Liver (tissue), 9 donors: ENCODE measurements around the gene DLL4. TPM values are rescaled to one million over a fixed set of nuclear protein-coding genes. Genes with fewer than 3 reads are reported as not detected.

ENCODE experiments used
- DNase-seq: peaks from one replicate; pipeline ENCODE4 v3.0.0-alpha.2; 2017; ENCODE audit warnings: low spot score
- H3K27ac ChIP-seq, 2 donors: one replicate each; pipeline ENCODE4 v1.7.0; 2013; ENCODE audit warnings: inconsistent platforms in 2 of 2, low read length in 2 of 2, control low read depth in 1 of 2, low read depth in 1 of 2, mild to moderate bottlenecking in 1 of 2
- H3K27me3 ChIP-seq, 4 donors: one replicate each; pipeline versions ENCODE4 v1.6.1 to v1.7.0; 2013; ENCODE audit warnings: low read length in 3 of 4, inconsistent platforms in 1 of 4, mild to moderate bottlenecking in 1 of 4, moderate library complexity in 1 of 4; ENCODE audit not compliant: control insufficient read depth in 4 of 4, insufficient read depth in 4 of 4
- H3K36me3 ChIP-seq, 4 donors: one replicate each; pipeline versions ENCODE4 v1.6.1 to v1.7.0; 2013; ENCODE audit warnings: low read length in 3 of 4, mild to moderate bottlenecking in 3 of 4, low read depth in 1 of 4, moderate library complexity in 1 of 4; ENCODE audit not compliant: control insufficient read depth in 4 of 4, insufficient read depth in 3 of 4
- H3K4me1 ChIP-seq, 4 donors: one replicate each; pipeline versions ENCODE4 v1.6.1 to v1.7.0; 2013; ENCODE audit warnings: low read length in 3 of 4, mild to moderate bottlenecking in 3 of 4, moderate library complexity in 1 of 4; ENCODE audit not compliant: control insufficient read depth in 4 of 4, insufficient read depth in 4 of 4
- H3K4me3 ChIP-seq, 3 donors: one replicate each; pipeline versions ENCODE4 v1.6.1 to v1.7.0; 2013; ENCODE audit warnings: low read length in 3 of 3, control low read depth in 1 of 3, low read depth in 1 of 3, mild to moderate bottlenecking in 1 of 3
- H3K9ac ChIP-seq, 2 donors: one replicate each; pipeline ENCODE4 v1.7.0; 2013; ENCODE audit warnings: low read length in 2 of 2, mild to moderate bottlenecking in 2 of 2, moderate library complexity in 2 of 2, control low read depth in 1 of 2, low read depth in 1 of 2
- H3K9me3 ChIP-seq, 4 donors: one replicate each; pipeline versions ENCODE4 v1.6.1 to v1.7.0; 2013; ENCODE audit warnings: low read length in 3 of 4; ENCODE audit not compliant: control insufficient read depth in 4 of 4
- ATF3 ChIP-seq: IDR thresholded peaks from 2 replicates; pipeline ENCODE4 v1.6.1; 2016; ENCODE audit warnings: antibody characterized with exemption
- FOXA2 ChIP-seq: IDR thresholded peaks from 2 replicates; pipeline ENCODE4 v1.6.1; 2016; ENCODE audit warnings: antibody characterized with exemption
- GABPA ChIP-seq, 2 donors: IDR thresholded peaks in 1 of 2; conservative IDR thresholded peaks in 1 of 2; 2 replicates each; pipeline ENCODE4 v1.6.1; 2016; ENCODE audit warnings: antibody characterized with exemption in 2 of 2, mild to moderate bottlenecking in 1 of 2, moderate library complexity in 1 of 2
- HNF4A ChIP-seq, 2 donors: conservative IDR thresholded peaks; 2 replicates each; pipeline ENCODE4 v1.6.1; 2016; ENCODE audit warnings: antibody characterized with exemption in 2 of 2, mild to moderate bottlenecking in 2 of 2
- JUND ChIP-seq, 2 donors: IDR thresholded peaks; 2 replicates each; pipeline ENCODE4 v1.6.1; 2016; ENCODE audit warnings: antibody characterized with exemption in 2 of 2
- MAX ChIP-seq: IDR thresholded peaks from 2 replicates; pipeline ENCODE4 v1.6.1; 2016; ENCODE audit warnings: antibody characterized with exemption
- REST ChIP-seq: IDR thresholded peaks from 2 replicates; pipeline ENCODE4 v1.6.1; 2016; ENCODE audit warnings: antibody characterized with exemption, mild to moderate bottlenecking
- RXRA ChIP-seq, 2 donors: IDR thresholded peaks; 2 replicates each; pipeline ENCODE4 v1.6.1; 2017 to 2018; ENCODE audit warnings: antibody characterized with exemption in 2 of 2, mild to moderate bottlenecking in 1 of 2
- ZBTB33 ChIP-seq: IDR thresholded peaks from 2 replicates; pipeline ENCODE4 v1.6.1; 2016; ENCODE audit warnings: antibody characterized with exemption
- WGBS: extraction: QIAGEN DNeasy Blood & Tissue Kit; methylation state at CpG from one replicate; pipeline ENCODE4 v1.1.7; 2013; 5-methylcytosine and 5-hydroxymethylcytosine counted together
- polyA plus RNA-seq, 2 donors: library from polyadenylated mRNA; stranded (reverse) in 1 of 2; unstranded in 1 of 2; fragments of 200-250 nt in 1 of 2; fragments of >200 nt in 1 of 2; fragmentation: Nextera tagmentation in 1 of 2; extraction: Ambion mirVana in 1 of 2; gene quantifications; one replicate each; pipeline versions ENCODE4 v1.2.1 to v1.2.3, GENCODE V29; 2013 to 2015
- total RNA-seq, 2 donors: library from RNA; depleted of rRNA; stranded (reverse); fragments of >200 nt; gene quantifications; one replicate each; pipeline ENCODE4 v1.2.3, GENCODE V29; 2014
- donor health status: healthy.
- donor health status: healthy.
- donor health status: healthy.
- donor health status: healthy.
- donor health status: healthy.

DLL4 gene
- total and polyA plus RNA-seq, 4 donors = 2.1 to 3.8 (median 3.0) TPM

- H3K36me3 ChIP-seq = no peaks in the 10 kb centered on the region
- H3K27ac ChIP-seq = no peak overlapping the region
- H3K4me1 ChIP-seq = peaks cover 10 to 26% (median 18%) of the 10 kb centered on the region in 4 donors
- DNase-seq = no peak
- H3K4me3 ChIP-seq = no peak overlapping the region
- WGBS = 91% methylated on average over 9 of the region's 9 CpGs
- H3K9me3 ChIP-seq = no peaks in the 10 kb centered on the region
- H3K9ac ChIP-seq = no peak overlapping the region
- peaks cover 0 to 2% (median under 1%) of the 10 kb centered on the region in 4 donors for H3K27me3 ChIP-seq
- TF ChIP-seq FOXA2 = no peak
These were observed 5.6 kb upstream of the DLL4 start for GRCh38 chr15:40923551-40923950.

GRCh38 chr15:40925495-40925862 is 3.7 kb upstream of the DLL4 start:
- H3K4me3 ChIP-seq = no peak overlapping the region

More at GRCh38 chr15:40925495-40925862, 3.7 kb upstream of the DLL4 start:
- no peaks in the 10 kb centered on the region for H3K36me3 ChIP-seq
- no peak for TF ChIP-seq MAX
- TF ChIP-seq ZBTB33 = no peak
- TF ChIP-seq HNF4A (conservative IDR thresholded peaks at IDR 0.05) = no peak
- TF ChIP-seq JUND (IDR thresholded peaks at IDR 0.05) = no peak
- TF ChIP-seq GABPA (IDR thresholded peaks at IDR 0.05 in 1 of 2, conservative IDR thresholded peaks at IDR 0.05 in 1 of 2) = no peak
- TF ChIP-seq RXRA (IDR thresholded peaks at IDR 0.05) = no peak
- TF ChIP-seq FOXA2 = no peak
- TF ChIP-seq ATF3 = no peak
- no peak for TF ChIP-seq REST
- peaks cover 0 to 5% (median 1%) of the 10 kb centered on the region in 4 donors for H3K27me3 ChIP-seq
- no peak overlapping the region for H3K9ac ChIP-seq
- H3K9me3 ChIP-seq = no peaks in the 10 kb centered on the region
- no peak overlapping the region for H3K27ac ChIP-seq
- DNase-seq = no peak
- peaks cover 23 to 45% (median 36%) of the 10 kb centered on the region in 4 donors for H3K4me1 ChIP-seq
- 25% methylated on average over 30 of the region's 30 CpGs for WGBS
